Bronchial epithelial cell (primary cell): Measurements from ENCODE around the gene HJV. TPM values are rescaled to one million over a fixed set of nuclear protein-coding genes. Genes with fewer than 3 reads are reported as not detected.

ENCODE experiments used
- DNase-seq: peaks from one replicate; pipeline ENCODE4 v3.0.0-alpha.2; 2010; ENCODE audit warnings: low read depth
- FAIRE-seq: peaks from 2 replicates; lab custom pipeline; 2011; peaks lifted over from hg19 to GRCh38; lab: Jason Lieb, UNC
- H3K27me3 ChIP-seq: 2 replicates; pipeline ENCODE4 v1.5.1; 2011; ENCODE audit warnings: low read length; ENCODE audit not compliant: control insufficient read depth, insufficient read depth
- H3K36me3 ChIP-seq: 2 replicates; pipeline ENCODE4 v1.5.1; 2011; ENCODE audit warnings: low read length; ENCODE audit not compliant: control insufficient read depth, insufficient read depth
- H3K4me3 ChIP-seq: 2 replicates; pipeline ENCODE4 v1.5.1; 2011; ENCODE audit warnings: mild to moderate bottlenecking, low read depth, low read length, control low read depth
- total RNA-seq: library from RNA; depleted of rRNA; stranded (reverse); fragments of >200 nt; gene quantifications from 2 replicates; pipeline ENCODE4 v1.2.1, GENCODE V29; 2014
- TF ChIP-seq, protein P1 (sequence below): IDR thresholded peaks from 2 replicates; pipeline ENCODE4 v1.5.1; 2011; ENCODE audit warnings: mild to moderate bottlenecking, moderate library complexity, low read length, control low read depth, inconsistent platforms; ENCODE audit not compliant: insufficient read depth, severe bottlenecking

HJV gene
- total RNA-seq, 1 donor from 2014 or later, result not detected

DNA sequence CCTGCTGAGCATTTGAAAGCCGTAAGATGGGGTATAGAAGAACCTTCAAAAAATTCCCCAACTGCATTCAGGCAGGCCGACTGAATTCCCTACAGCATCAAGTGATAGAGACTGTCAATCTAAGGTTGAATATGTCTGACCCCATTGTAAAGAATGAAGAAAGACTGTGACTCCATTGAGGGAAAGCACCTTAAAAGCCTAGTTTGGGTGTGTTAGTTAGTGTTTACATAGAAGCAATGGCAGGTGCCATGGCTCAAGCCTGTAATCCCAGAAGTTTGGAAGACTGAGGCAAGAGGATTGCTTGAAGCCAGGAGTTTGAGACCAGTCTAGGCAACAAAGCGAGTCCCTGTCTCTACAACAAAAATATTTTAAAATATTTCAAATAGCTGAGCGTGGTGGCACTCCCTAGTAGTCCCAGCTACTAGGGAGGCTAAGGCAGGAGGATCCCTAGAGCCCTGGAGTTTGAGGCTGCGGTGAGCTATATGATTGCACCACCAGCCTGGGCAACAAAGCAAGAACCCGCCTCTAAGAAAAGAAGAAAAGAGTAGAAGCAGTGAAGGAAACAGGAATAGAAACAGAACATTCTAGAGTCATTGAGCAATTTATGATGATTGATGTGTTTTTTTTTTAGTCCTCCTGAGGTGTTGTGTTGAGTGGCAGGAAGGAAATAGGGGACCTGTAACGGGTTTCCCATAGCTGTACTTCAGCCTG, 41.6 kb downstream of the HJV start:
- TF ChIP-seq, protein P1, sequence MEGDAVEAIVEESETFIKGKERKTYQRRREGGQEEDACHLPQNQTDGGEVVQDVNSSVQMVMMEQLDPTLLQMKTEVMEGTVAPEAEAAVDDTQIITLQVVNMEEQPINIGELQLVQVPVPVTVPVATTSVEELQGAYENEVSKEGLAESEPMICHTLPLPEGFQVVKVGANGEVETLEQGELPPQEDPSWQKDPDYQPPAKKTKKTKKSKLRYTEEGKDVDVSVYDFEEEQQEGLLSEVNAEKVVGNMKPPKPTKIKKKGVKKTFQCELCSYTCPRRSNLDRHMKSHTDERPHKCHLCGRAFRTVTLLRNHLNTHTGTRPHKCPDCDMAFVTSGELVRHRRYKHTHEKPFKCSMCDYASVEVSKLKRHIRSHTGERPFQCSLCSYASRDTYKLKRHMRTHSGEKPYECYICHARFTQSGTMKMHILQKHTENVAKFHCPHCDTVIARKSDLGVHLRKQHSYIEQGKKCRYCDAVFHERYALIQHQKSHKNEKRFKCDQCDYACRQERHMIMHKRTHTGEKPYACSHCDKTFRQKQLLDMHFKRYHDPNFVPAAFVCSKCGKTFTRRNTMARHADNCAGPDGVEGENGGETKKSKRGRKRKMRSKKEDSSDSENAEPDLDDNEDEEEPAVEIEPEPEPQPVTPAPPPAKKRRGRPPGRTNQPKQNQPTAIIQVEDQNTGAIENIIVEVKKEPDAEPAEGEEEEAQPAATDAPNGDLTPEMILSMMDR, result no peak
- DNase-seq, result no peak
- no peak overlapping the region for H3K4me3 ChIP-seq
- FAIRE-seq, result no peak
- no peaks in the 10 kb centered on the region for H3K27me3 ChIP-seq
- H3K36me3 ChIP-seq, result no peaks in the 10 kb centered on the region

DNA sequence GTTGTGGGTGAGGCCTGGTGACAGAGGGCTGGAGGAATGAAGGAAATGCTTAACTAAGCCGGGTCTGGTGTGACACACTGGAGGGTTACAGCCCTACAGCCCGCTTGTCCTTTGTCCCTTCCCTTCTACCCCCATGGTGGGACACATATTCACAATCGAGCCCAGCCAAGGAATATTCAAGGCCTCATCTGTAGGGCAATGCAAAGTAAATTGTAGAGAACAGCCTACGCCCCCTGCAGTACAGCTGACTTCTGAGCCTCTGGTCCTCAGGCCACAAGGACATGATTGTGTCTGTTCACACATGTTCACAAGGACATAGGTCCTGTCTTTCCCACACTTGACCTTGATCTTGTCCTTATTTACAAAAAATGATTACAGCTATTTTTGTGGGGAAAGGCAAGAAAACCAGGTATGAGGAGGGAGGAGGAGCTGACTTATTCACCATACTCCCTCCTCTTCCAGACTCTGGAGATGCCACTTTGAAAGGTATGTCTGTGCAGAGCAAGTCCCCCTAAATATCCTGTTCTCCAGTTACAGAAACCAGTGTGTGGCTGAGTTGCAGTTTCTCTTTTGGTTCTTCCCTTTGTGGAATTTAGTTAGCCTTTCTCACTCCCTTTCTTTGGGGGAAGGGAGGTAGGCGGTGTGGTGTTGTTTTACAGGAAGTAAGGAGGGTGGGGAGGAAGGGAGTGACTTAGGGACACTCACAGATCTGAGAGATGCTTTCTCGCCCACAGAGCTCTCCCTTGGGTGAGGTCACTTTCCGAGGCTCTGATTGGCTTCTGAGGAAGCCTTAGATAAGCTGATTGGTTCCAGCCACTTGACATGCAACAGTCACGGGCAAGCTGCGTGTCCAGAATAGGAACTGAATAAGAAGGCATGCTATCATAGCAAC, 42.4 kb downstream of the HJV start:
- no peak overlapping the region for H3K4me3 ChIP-seq
- H3K27me3 ChIP-seq, result no peaks in the 10 kb centered on the region
- FAIRE-seq, result no peak
- no peaks in the 10 kb centered on the region for H3K36me3 ChIP-seq
- TF ChIP-seq, protein P1, result peak; percentile 27
- DNase-seq, result peak; percentile 100

DNA sequence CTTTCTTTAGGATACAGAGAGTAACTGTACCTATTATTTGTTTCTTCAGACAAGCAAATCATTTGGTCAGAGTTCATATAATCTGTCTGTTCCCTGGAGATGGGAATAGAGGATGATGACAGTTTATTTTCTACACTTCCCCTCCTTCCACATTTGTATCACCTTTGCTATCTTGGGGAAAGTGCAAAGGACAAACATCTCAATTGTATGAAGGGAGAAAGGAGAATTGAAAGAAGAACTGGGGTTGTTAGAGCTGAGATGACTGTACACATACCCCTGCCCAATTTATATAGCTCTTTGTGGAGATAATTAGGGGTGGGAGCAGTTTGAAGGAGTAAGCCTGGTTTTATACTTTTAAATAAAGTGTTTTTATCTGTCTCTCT, 43.1 kb downstream of the HJV start:
- Histone ChIP-seq H3K36me3 (no peaks in the 10 kb centered on the region), H3K4me3 (no peak overlapping the region), H3K27me3 (no peaks in the 10 kb centered on the region)
- no peak for FAIRE-seq
- no peak for DNase-seq
- TF ChIP-seq, protein P1, result no peak

DNA sequence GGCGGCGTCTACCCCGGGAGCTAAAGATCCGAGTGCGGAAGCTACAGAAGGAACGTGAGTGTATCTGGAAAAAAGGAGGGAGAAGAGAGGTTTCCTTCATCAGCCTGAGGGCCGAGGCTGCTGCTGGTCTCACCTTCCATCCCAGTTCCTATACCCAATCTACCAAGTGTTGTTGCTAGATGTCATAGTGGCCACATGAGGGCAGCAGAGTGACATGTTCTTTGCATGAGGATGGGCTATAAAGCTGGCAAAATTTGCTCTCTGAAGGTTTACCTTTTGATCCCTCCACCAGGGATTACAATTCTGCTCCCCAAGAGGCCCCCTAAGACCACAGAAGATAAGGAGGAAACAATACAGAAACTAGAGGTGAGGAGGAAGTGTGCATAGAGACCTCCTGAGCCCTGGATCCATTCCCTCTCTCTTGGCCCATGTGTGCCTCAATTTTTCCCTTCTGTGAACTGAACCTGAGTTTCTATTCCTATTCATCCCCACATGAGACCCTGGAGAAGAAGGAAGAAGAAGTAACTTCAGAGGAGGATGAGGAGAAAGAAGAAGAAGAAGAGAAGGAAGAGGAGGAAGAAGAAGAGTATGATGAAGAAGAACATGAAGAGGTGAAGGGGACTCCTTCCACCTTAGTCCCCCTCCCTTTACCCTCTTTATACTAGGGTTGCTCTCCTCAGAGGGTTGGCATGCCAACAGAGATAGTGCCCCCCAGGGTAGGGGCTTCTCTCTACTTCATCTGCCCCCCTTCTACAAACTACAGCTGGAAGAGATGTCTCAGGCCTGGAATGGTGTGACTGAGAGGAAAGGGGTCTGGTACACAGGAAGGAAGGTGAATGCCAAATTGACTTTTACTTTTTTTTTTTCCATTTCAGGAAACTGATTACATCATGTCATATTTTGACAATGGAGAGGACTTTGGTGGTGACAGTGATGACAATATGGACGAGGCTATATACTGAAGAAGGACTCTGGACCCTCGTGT, 43.8 kb downstream of the HJV start:
- DNase-seq (peak; percentile 72), FAIRE-seq (no peak)
- Histone ChIP-seq H3K27me3 (no peaks in the 10 kb centered on the region), H3K4me3 (no peak overlapping the region), H3K36me3 (no peaks in the 10 kb centered on the region)
- TF ChIP-seq, protein P1, result peak; percentile 80

DNA sequence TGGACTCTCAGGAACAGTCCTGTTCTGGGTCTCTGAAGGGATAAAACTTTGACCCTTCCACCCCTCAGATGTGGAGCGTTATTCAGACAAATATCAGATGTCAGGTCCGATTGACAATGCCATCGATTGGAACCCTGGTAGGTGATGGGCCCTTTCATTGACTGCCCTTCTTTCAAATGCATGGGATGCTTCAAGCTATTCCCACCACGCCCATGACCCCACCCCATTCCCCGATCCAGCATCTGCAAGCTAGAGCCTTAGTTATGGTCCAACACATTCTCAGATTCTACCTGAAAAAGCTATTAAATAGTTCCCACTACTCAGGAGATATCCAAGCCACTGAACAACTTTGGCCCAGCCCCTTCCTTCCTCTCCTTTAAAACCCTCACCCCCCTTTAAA, 44.5 kb downstream of the HJV start:
- FAIRE-seq (no peak), DNase-seq (no peak)
- no peaks in the 10 kb centered on the region for H3K36me3 ChIP-seq
- no peak overlapping the region for H3K4me3 ChIP-seq
- no peaks in the 10 kb centered on the region for H3K27me3 ChIP-seq
- TF ChIP-seq, protein P1, result no peak
